Parathyroid adenoma (tissue), 2 donors: ENCODE data around the gene AFF1.
A peak's percentile ranks its signal among the peaks of the same experiment; 100 is the strongest.

Experiments used
- H2AFZ ChIP-seq: fragments of 300-600 bp; sonication (generic); one replicate; pipeline ENCODE4 v1.7.0; 2017; ENCODE audit warnings: antibody characterized with exemption, mild to moderate bottlenecking
- H3K27ac ChIP-seq: fragments of 300-600 bp; sonication (generic); one replicate; pipeline ENCODE4 v1.7.0; 2017
- H3K27me3 ChIP-seq: fragments of 300-600 bp; sonication (generic); one replicate; pipeline ENCODE4 v1.7.0; 2017; ENCODE audit warnings: low read length; ENCODE audit not compliant: control insufficient read depth, insufficient read depth
- H3K36me3 ChIP-seq: fragments of 300-600 bp; sonication (generic); one replicate; pipeline ENCODE4 v1.7.0; 2017; ENCODE audit warnings: low read length; ENCODE audit not compliant: control insufficient read depth, insufficient read depth
- H3K4me1 ChIP-seq: fragments of 300-600 bp; sonication (generic); one replicate; pipeline ENCODE4 v1.7.0; 2017; ENCODE audit warnings: control low read depth
- H3K4me2 ChIP-seq: fragments of 300-600 bp; sonication (generic); one replicate; pipeline ENCODE4 v1.7.0; 2017; ENCODE audit warnings: low read length
- H3K4me3 ChIP-seq: fragments of 300-600 bp; sonication (generic); one replicate; pipeline ENCODE4 v1.7.0; 2017; ENCODE audit warnings: low read depth, low read length
- H3K79me2 ChIP-seq: fragments of 300-600 bp; sonication (generic); one replicate; pipeline ENCODE4 v1.7.0; 2017; ENCODE audit warnings: control low read depth
- H3K9ac ChIP-seq: fragments of 300-600 bp; sonication (generic); one replicate; pipeline ENCODE4 v1.7.0; 2017; ENCODE audit warnings: mild to moderate bottlenecking
- H3K9me3 ChIP-seq: fragments of 300-600 bp; sonication (generic); one replicate; pipeline ENCODE4 v1.7.0; 2017; ENCODE audit warnings: low read length; ENCODE audit not compliant: control insufficient read depth
- CTCF ChIP-seq: fragments of 300-600 bp; sonication (generic); IDR thresholded peaks from one replicate; pipeline ENCODE4 v1.7.0; 2017; ENCODE audit warnings: antibody characterized with exemption, mild to moderate bottlenecking
- donor health status: primary hyperparathyroidism.

Gene AFF1

GRCh38 chr4:87052615-87053014, 117.8 kb downstream of the AFF1 start:
- no peak overlapping the region for H3K4me2 ChIP-seq
- H3K27ac ChIP-seq = no peak overlapping the region
- no peaks in the 10 kb centered on the region for H3K36me3 ChIP-seq
- no peak overlapping the region for H3K4me3 ChIP-seq
- no peaks in the 10 kb centered on the region for H3K9me3 ChIP-seq
- peaks cover 7% of the 10 kb centered on the region for H3K4me1 ChIP-seq
- H3K79me2 ChIP-seq = peaks cover 22% of the 10 kb centered on the region
- H3K9ac ChIP-seq = no peak overlapping the region
- no peak overlapping the region for H2AFZ ChIP-seq
- H3K27me3 ChIP-seq = no peaks in the 10 kb centered on the region
- TF ChIP-seq CTCF = no peak

- Histone ChIP-seq H3K36me3 (no peaks in the 10 kb centered on the region), H3K4me1 (peaks cover 7% of the 10 kb centered on the region), H3K9me3 (no peaks in the 10 kb centered on the region), H3K27ac (no peak overlapping the region), H2AFZ (no peak overlapping the region), H3K9ac (no peak overlapping the region), H3K27me3 (no peaks in the 10 kb centered on the region), H3K79me2 (peaks cover 26% of the 10 kb centered on the region), H3K4me2 (no peak overlapping the region), H3K4me3 (no peak overlapping the region)
- no peak for TF ChIP-seq CTCF
These were observed 118.4 kb downstream of the AFF1 start for GRCh38 chr4:87053176-87053658.

DNA sequence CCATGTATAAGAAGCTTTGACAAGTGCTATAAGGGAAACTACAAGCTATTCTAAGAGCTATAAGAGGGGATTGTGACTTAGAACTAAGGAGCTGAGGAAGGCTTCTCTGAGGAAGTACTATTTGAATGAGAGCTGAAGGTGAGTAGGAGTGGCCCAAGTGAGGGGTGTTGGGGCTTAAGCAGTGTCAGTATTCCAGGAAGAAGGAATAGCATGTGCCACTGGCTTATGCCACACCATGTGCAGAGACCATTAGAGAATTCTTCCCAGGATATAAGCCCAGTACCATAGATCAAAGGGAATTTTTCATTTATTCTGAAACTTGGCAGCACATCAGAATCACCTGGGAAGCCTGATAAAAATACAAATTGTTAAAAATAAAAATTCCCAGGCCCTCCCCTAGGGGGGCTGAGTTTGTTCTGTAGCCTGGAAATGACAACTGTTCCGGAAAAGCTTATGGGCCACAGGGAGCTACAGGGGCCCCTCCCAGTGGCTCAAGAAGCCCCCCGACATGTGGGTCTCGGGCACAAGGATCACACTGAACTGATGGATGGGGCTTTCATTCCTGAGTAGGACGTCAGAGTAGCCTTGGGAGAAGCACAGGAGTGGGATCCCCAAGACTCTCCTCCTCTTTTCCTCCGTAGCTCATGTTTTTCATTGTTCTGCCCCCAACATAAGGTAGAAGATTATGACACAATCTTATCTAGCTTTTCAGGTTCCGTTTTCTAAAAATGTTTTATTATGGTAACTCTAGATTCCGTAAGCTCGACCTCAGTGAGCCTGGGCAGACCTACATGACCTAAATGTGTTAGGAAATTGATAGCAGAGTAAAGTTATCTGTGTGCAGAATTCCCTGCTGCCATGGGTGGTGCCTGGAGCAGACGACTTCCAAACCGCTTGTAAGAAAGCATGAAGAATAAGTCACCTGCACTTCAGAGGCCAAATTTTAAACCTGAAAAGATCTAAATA, 119.3 kb downstream of the AFF1 start:
- Histone ChIP-seq H3K36me3 (no peaks in the 10 kb centered on the region), H3K4me2 (peak overlapping the region; percentile 14), H3K4me1 (peaks cover 11% of the 10 kb centered on the region), H3K4me3 (no peak overlapping the region), H3K27ac (peak overlapping the region; percentile 12), H3K79me2 (peaks cover 26% of the 10 kb centered on the region), H2AFZ (no peak overlapping the region), H3K9me3 (no peaks in the 10 kb centered on the region), H3K27me3 (no peaks in the 10 kb centered on the region), H3K9ac (no peak overlapping the region)
- no peak for TF ChIP-seq CTCF

GRCh38 chr4:87054900-87055299, 120.1 kb downstream of the AFF1 start:
- Histone ChIP-seq H3K79me2 (peaks cover 23% of the 10 kb centered on the region), H3K4me3 (no peak overlapping the region), H3K9ac (no peak overlapping the region), H3K27me3 (no peaks in the 10 kb centered on the region), H2AFZ (no peak overlapping the region), H3K9me3 (no peaks in the 10 kb centered on the region), H3K4me1 (peaks cover 18% of the 10 kb centered on the region), H3K27ac (peak overlapping the region; percentile 12), H3K36me3 (no peaks in the 10 kb centered on the region), H3K4me2 (peak overlapping the region; percentile 14)
- TF ChIP-seq CTCF = no peak
